Neural crest cell (in vitro differentiated cells): ENCODE measurements around the gene FUT4. TPM values are rescaled to one million over a fixed set of nuclear protein-coding genes. Genes with fewer than 3 reads are reported as not detected.
"Not testable (repeated sequence)": the region's sequence is repeated elsewhere in the genome, so short reads cannot be mapped to it uniquely, and the experiment has no call there.

Source experiments
- DNase-seq: peaks from one replicate; pipeline ENCODE4 v3.0.0; 2021; ENCODE audit warnings: low read depth, mixed read lengths, low spot score
- H3K27ac Mint-ChIP-seq: one replicate; pipeline ENCODE4 v1.8.0; 2021; ENCODE audit warnings: mild to moderate bottlenecking, mixed read lengths; ENCODE audit not compliant: unreplicated experiment
- H3K27me3 Mint-ChIP-seq: 2 replicates; pipeline ENCODE4 v1.8.0; 2021; ENCODE audit warnings: low read depth, mild to moderate bottlenecking, mixed read lengths
- H3K36me3 Mint-ChIP-seq: 2 replicates; pipeline ENCODE4 v1.8.0; 2021; ENCODE audit warnings: low read depth, mild to moderate bottlenecking, mixed read lengths
- H3K4me1 Mint-ChIP-seq: 2 replicates; pipeline ENCODE4 v1.8.0; 2021; ENCODE audit warnings: mixed read lengths
- H3K4me3 Mint-ChIP-seq: one replicate; pipeline ENCODE4 v1.8.0; 2021; ENCODE audit warnings: mild to moderate bottlenecking, mixed read lengths
- H3K9me3 Mint-ChIP-seq: 2 replicates; pipeline ENCODE4 v1.8.0; 2021; ENCODE audit warnings: mixed read lengths
- total RNA-seq: library from RNA; stranded (reverse); gene quantifications from 2 replicates; pipeline ENCODE4 v1.2.1, GENCODE V29; 2021
- TF ChIP-seq, protein P1 (sequence below): fragments of 200-600 bp; sonication (generic); conservative IDR thresholded peaks from 2 replicates; pipeline ENCODE4 v1.5.0; 2021; ENCODE audit warnings: antibody characterized with exemption, mild to moderate bottlenecking

The FUT4 gene
- total RNA-seq, 1 donor from 2014 or later: 5.2 TPM

DNA sequence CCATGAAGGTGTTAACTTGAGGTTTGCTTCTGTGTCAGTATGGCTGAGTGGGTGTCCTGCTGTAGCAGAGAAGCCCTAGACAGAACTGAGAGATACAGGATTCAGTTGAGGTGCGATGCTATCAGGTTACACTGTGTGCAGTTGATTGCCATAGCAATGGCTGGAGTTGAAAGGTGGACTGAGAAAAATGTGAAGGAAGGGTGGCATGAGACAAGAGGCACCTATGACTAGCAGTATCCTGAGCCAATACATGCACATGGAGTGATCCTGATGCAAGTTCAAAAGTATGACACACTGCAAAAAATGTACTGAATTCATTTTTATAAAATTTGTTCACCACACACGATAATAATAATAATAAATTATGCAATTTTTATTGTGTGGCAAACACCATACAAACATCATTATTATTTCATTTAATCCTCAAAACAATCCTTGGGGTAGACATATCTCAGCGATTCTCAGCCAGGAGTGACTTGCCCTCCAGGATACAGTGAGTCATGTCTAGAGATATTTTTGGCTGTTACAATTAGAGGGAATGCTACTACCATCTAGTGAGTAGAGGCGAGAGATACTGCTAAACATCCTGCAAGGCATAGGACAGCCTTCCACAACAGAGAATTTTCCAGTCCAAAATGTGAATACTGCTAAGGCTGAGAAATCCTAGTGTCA is 19.6 kb downstream of the FUT4 start:
- no peaks in the 10 kb centered on the region for H3K27me3 Mint-ChIP-seq
- peaks cover 25% of the 10 kb centered on the region for H3K4me1 Mint-ChIP-seq
- H3K9me3 Mint-ChIP-seq: no peaks in the 10 kb centered on the region
- H3K4me3 Mint-ChIP-seq: no peak overlapping the region
- TF ChIP-seq, protein P1, sequence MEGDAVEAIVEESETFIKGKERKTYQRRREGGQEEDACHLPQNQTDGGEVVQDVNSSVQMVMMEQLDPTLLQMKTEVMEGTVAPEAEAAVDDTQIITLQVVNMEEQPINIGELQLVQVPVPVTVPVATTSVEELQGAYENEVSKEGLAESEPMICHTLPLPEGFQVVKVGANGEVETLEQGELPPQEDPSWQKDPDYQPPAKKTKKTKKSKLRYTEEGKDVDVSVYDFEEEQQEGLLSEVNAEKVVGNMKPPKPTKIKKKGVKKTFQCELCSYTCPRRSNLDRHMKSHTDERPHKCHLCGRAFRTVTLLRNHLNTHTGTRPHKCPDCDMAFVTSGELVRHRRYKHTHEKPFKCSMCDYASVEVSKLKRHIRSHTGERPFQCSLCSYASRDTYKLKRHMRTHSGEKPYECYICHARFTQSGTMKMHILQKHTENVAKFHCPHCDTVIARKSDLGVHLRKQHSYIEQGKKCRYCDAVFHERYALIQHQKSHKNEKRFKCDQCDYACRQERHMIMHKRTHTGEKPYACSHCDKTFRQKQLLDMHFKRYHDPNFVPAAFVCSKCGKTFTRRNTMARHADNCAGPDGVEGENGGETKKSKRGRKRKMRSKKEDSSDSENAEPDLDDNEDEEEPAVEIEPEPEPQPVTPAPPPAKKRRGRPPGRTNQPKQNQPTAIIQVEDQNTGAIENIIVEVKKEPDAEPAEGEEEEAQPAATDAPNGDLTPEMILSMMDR: no peak
- no peak overlapping the region for H3K27ac Mint-ChIP-seq
- no peak for DNase-seq
- H3K36me3 Mint-ChIP-seq: no peaks in the 10 kb centered on the region

DNA sequence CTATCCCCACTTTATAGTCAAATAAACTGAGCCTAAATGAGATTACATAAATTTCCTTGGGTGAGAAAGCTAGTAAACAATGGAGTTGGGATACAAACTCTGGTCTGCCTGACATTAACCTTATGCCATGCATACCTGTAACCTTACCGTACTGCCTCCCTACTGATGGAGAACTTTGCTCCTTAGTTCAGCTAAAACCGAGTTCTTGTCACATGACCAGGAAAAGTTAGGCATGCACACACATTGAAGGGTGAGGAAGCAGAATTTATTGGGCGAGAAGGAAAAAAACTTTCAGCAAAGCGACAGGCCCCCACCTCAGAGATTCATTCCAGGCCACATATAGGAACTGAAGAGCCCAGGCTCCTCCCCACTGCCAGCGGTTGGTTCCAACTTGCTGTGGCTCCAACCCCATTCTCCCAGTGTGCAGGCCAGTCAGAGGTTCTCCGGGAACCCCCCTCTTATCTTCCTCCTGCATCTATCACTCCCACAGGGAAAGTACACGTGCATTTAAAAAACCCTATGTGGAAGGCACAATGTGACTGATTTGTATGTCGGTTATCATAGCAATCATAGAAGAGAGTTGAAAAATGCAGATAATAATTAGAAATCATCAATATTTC is 20.2 kb downstream of the FUT4 start:
- Mint-ChIP-seq H3K4me3 (no peak overlapping the region), H3K9me3 (no peaks in the 10 kb centered on the region), H3K4me1 (peaks cover 24% of the 10 kb centered on the region), H3K36me3 (no peaks in the 10 kb centered on the region), H3K27ac (no peak overlapping the region), H3K27me3 (no peaks in the 10 kb centered on the region)
- TF ChIP-seq, protein P1: no peak
- no peak for DNase-seq

DNA sequence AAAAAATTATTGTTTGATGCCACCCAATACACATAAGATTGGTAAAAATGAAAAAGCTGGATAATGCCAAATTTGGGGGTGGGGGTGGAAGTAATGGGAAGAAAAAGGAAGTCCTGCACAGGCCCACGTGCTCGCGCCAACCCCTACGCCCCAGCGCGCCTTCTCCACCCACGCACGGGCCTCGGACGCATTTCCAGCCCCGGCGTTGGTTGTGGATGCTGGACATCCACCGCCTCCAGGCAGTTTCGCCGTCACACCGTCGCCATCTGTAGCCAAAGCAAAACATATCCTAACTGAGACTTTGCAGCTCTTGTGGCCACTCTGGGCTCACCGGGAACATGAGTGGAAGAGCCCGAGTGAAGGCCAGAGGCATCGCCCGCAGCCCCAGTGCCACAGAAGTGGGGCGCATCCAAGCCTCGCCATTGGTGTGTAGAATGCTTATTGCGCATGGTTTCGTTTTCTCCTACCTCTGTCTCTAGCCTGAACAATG is 23.5 kb downstream of the FUT4 start, which contains the start of gene PIWIL4:
Gene PIWIL4 (plus strand): TSS at position 188 of the 490 bp plus-strand sequence. CDS start 151 bp downstream, at position 339.
- no peak within 1 kb of the TSS for H3K27ac Mint-ChIP-seq
- TF ChIP-seq, protein P1: no peak
- H3K36me3 Mint-ChIP-seq: no peaks in the 10 kb centered on the region

DNA sequence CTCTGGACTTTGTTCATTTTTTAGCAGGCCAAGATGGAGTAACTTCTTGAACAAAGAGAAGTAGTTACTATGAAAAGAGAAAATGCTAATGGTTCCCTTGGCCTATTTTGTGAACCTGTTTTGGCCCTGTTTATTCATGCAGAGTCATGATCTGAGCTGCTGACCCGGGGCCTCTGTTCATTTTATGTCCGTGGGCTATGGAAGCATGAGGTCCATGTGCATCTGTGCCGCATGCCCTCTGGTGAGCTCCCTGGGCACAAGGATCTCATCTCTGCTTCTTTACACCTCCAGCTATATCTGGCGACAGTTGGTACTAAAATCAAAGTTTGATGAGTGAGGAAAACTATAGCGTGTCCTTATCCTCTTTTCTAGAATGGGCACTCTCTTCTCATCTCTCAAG is 24.5 kb downstream of the FUT4 start:
- Mint-ChIP-seq H3K4me3 (no peak overlapping the region), H3K27me3 (no peaks in the 10 kb centered on the region), H3K4me1 (no peaks in the 10 kb centered on the region)

More for the DNA sequence above, 23.5 kb downstream of the FUT4 start, which contains the start of gene PIWIL4:
- Mint-ChIP-seq H3K4me1 (peaks cover 6% of the 10 kb centered on the region), H3K27me3 (no peaks in the 10 kb centered on the region), H3K4me3 (no peak within 1 kb of the TSS), H3K9me3 (no peaks in the 10 kb centered on the region)
- no peak for DNase-seq

DNA sequence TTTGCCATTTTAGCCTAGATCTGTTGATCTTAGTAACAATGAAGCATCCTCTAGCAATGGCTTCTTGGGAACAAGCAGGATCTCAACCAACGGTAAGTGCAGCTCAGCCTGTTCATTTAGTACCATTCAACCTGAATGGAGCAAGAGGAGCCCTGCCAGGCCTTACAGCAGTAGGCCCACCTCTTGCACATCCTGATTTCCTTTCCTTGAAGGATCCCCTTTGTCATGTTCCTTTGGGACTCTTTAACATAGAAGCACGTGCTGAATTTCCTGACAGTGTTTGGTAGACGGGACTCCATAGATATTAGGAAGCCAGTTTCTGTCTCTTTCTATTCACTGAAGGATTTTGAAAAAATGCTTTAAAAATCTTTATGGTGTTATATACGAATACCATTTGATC is 25.0 kb downstream of the FUT4 start:
- Mint-ChIP-seq H3K36me3 (no peaks in the 10 kb centered on the region), H3K27me3 (no peaks in the 10 kb centered on the region), H3K4me3 (no peak overlapping the region), H3K27ac (no peak overlapping the region), H3K9me3 (peaks cover 4% of the 10 kb centered on the region), H3K4me1 (no peaks in the 10 kb centered on the region)
- DNase-seq: no peak
- TF ChIP-seq, protein P1: no peak

More for the DNA sequence above, 24.5 kb downstream of the FUT4 start:
- Mint-ChIP-seq H3K9me3 (peaks cover 4% of the 10 kb centered on the region), H3K27ac (no peak overlapping the region), H3K36me3 (no peaks in the 10 kb centered on the region)
- TF ChIP-seq, protein P1: no peak
- no peak for DNase-seq

DNA sequence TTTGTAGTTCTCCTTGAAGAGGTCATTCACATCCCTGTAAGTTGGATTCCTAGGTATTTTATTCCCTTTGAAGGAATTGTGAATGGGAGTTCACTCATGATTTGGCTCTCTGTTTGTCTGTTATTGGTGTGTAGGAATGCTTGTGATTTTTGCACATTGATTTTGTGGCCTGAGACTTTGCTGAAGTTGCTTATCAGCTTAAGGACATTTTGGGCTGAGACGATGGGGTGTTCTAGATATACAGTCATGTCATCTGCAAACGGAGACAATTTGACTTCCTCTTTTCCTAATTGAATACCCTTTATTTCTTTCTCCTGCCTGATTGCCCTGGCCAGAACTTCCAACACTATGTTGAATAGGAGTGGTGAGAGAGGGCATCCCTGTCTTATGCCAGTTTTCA is 29.3 kb downstream of the FUT4 start:
- DNase-seq, H3K4me3 Mint-ChIP-seq, H3K4me1 Mint-ChIP-seq, H3K9me3 Mint-ChIP-seq, H3K27me3 Mint-ChIP-seq, H3K27ac Mint-ChIP-seq, H3K36me3 Mint-ChIP-seq: not testable (repeated sequence)
